Renal cortex interstitium (tissue), 15 donors: ENCODE results near the gene CCHCR1. TPM values are rescaled to one million over a fixed set of nuclear protein-coding genes. Genes with fewer than 3 reads are reported as not detected.
A peak's percentile ranks its signal among the peaks of the same experiment; 100 is the strongest.
"Not testable (repeated sequence)": the region's sequence is repeated elsewhere in the genome, so short reads cannot be mapped to it uniquely, and the experiment has no call there.

Experiments
- DNase-seq, 11 donors: peaks; one replicate each; pipeline ENCODE4 v3.0.0-alpha.2; 2013; ENCODE audit warnings: low read depth in 9 of 11, low spot score in 4 of 11; ENCODE audit errors: extremely low read depth in 1 of 11
- long read RNA-seq, 16 experiments: transcript quantifications; one replicate each; lab custom pipeline, GENCODE V29; 2026
- polyA plus RNA-seq, 3 donors: library from polyadenylated mRNA; unstranded; fragments of 120-200 nt; gene quantifications; one replicate each; pipeline ENCODE4 v1.2.1, GENCODE V29; 2013; ENCODE audit not compliant: insufficient read length in 3 of 3

CCHCR1 gene
- polyA plus RNA-seq = 10 to 100 TPM; 30.5 to 41.6 (median 35.2) TPM
- long read RNA-seq, donor 1 = 0 reads
- long read RNA-seq, donor 2, partial matches to known transcripts = 0 of 13 reads
- long read RNA-seq, donor 2, other reads (novel, unspliced or antisense) = 13 of 13 reads
- long read RNA-seq, donor 3, partial matches to known transcripts = 0 of 2 reads
- long read RNA-seq, donor 3, other reads (novel, unspliced or antisense) = 0 of 2 reads
- long read RNA-seq, donor 4, partial matches to known transcripts = 0 of 1 reads
- long read RNA-seq, donor 4, other reads (novel, unspliced or antisense) = 0 of 1 reads
- long read RNA-seq, donor 5 = 0 reads
- long read RNA-seq, donor 6, partial matches to known transcripts = 0 of 1 reads
- long read RNA-seq, donor 6, other reads (novel, unspliced or antisense) = 0 of 1 reads
- long read RNA-seq, donor 7, partial matches to known transcripts = 0 of 16 reads
- long read RNA-seq, donor 7, other reads (novel, unspliced or antisense) = 11 of 16 reads
- long read RNA-seq, donor 8 = 0 reads
- long read RNA-seq, donor 9, partial matches to known transcripts = 0 of 1 reads
- long read RNA-seq, donor 9, other reads (novel, unspliced or antisense) = 0 of 1 reads
- long read RNA-seq, donor 10, partial matches to known transcripts = 0 of 1 reads
- long read RNA-seq, donor 10, other reads (novel, unspliced or antisense) = 0 of 1 reads
- long read RNA-seq, donor 11 = 0 reads
- long read RNA-seq, donor 12, partial matches to known transcripts = 8 of 17 reads
- long read RNA-seq, donor 12, other reads (novel, unspliced or antisense) = 8 of 17 reads
- long read RNA-seq, donor 13 = 0 reads
- long read RNA-seq, donor 14 = 0 reads
- long read RNA-seq, donor 15, partial matches to known transcripts = 0 of 1 reads
- long read RNA-seq, donor 15, other reads (novel, unspliced or antisense) = 0 of 1 reads
- long read RNA-seq, donor 16, partial matches to known transcripts = 6 of 11 reads
- long read RNA-seq, donor 16, other reads (novel, unspliced or antisense) = 0 of 11 reads

- DNase-seq = no peak
These were observed at the start of gene CCHCR1 for GRCh38 chr6:31157513-31158139. CCHCR1 (minus strand) TSS chr6:31157802; CDS start chr6:31157600, 202 bp downstream.

GRCh38 chr6:31205638-31206037 is 48.0 kb upstream of the CCHCR1 start:
- DNase-seq = no peak

GRCh38 chr6:31204751-31205145 is 47.1 kb upstream of the CCHCR1 start:
- no peak for DNase-seq

GRCh38 chr6:31203345-31203979 is 45.9 kb upstream of the CCHCR1 start:
- DNase-seq = no peak

GRCh38 chr6:31202259-31203166 is 44.9 kb upstream of the CCHCR1 start:
- DNase-seq = no peak

- not testable (repeated sequence) for DNase-seq
These were observed 41.5 kb upstream of the CCHCR1 start for GRCh38 chr6:31199105-31199452.

- DNase-seq = peak in 10 of 11 donors; percentile 41 to 70 (median 66)
These were observed 40.1 kb upstream of the CCHCR1 start for GRCh38 chr6:31197559-31198305.

- DNase-seq = not testable (repeated sequence)
These were observed 38.8 kb upstream of the CCHCR1 start for GRCh38 chr6:31196251-31197022.

GRCh38 chr6:31195308-31195979 is 37.8 kb upstream of the CCHCR1 start:
- DNase-seq = not testable (repeated sequence)

- DNase-seq = no peak
These were observed 36.6 kb upstream of the CCHCR1 start for GRCh38 chr6:31194061-31194834.

GRCh38 chr6:31193206-31193605 is 35.6 kb upstream of the CCHCR1 start:
- DNase-seq = no peak

GRCh38 chr6:31192431-31193105 is 35.0 kb upstream of the CCHCR1 start:
- DNase-seq = peak in 6 of 11 donors; percentile 35 to 62 (median 42)

GRCh38 chr6:31190488-31190887 is 32.9 kb upstream of the CCHCR1 start:
- no peak for DNase-seq

GRCh38 chr6:31189223-31189622 is 31.6 kb upstream of the CCHCR1 start:
- DNase-seq = not testable (repeated sequence)

- no peak for DNase-seq
These were observed 30.2 kb upstream of the CCHCR1 start for GRCh38 chr6:31187780-31188194.
